HepG2 (cell line): ENCODE results near the gene DIP2C. TPM values are rescaled to one million over a fixed set of nuclear protein-coding genes. Genes with fewer than 3 reads are reported as not detected.

ENCODE experiments used
- AHDC1 ChIP-seq: sonication (generic); formaldehyde crosslinking; IDR thresholded peaks from 2 replicates; pipeline ENCODE4 v1.5.1; 2020; ENCODE audit warnings: mild to moderate bottlenecking, missing genetic modification reagents, borderline replicate concordance
- GABPB1 ChIP-seq: IDR thresholded peaks from 2 replicates; pipeline ENCODE4 v1.6.1; 2016; ENCODE audit warnings: mild to moderate bottlenecking, missing genetic modification reagents, moderate library complexity, missing compliant biosample characterization
- KAT7 ChIP-seq: IDR thresholded peaks from 2 replicates; pipeline ENCODE4 v1.6.1; 2018; ENCODE audit warnings: borderline replicate concordance, missing compliant biosample characterization
- PATZ1 ChIP-seq: sonication (generic); formaldehyde crosslinking; IDR thresholded peaks from 2 replicates; pipeline ENCODE4 v1.4.0; 2020; ENCODE audit warnings: missing genetic modification reagents
- ZMYM4 ChIP-seq: sonication (generic); formaldehyde crosslinking; IDR thresholded peaks from 2 replicates; pipeline ENCODE4 v1.8.1; 2023; ENCODE audit warnings: mild to moderate bottlenecking, missing genetic modification reagents
- polyA plus RNA-seq, 8 experiments: library from polyadenylated mRNA; depleted of rRNA in 3 of 8; stranded (reverse) in 7 of 8; unstranded in 1 of 8; fragments of >200 nt; fragmentation: Illumina TruSeq in 4 of 8; extraction: Trizol in 4 of 8; gene quantifications; 2 replicates each; pipeline versions ENCODE4 v1.2.1 to v1.2.3, GENCODE V29; 2011 to 2016; ENCODE audit warnings: low read depth in 4 of 8, missing spikeins in 1 of 8, mixed read lengths in 1 of 8; ENCODE audit not compliant: insufficient read depth in 1 of 8
- total RNA-seq, 5 experiments: library from RNA; depleted of rRNA; stranded (reverse); fragments of >200 nt; fragmentation: Illumina TruSeq; extraction: Trizol; gene quantifications; 2 replicates each; pipeline ENCODE4 v1.2.3, GENCODE V29; 2016; ENCODE audit warnings: low read depth in 1 of 5

Gene DIP2C
- total and polyA plus RNA-seq, 2 of the 13 experiments (the other 11 are each of a cell fraction or from before 2014, with no cell fraction given) = 2.2 to 2.7 TPM

GRCh38 chr10:633279-634245, 55.9 kb downstream of the DIP2C start (continued):
- TF ChIP-seq PATZ1 (CRISPR knock-in tag) = peak; percentile 48; the same call in 1 of the 2 replicates
- TF ChIP-seq KAT7 (CRISPR knock-in tag) = no peak
- peak; percentile 21; the same call in 1 of the 2 replicates for TF ChIP-seq GABPB1
- peak; percentile 24; the same call in 1 of the 2 replicates for TF ChIP-seq ZMYM4 (CRISPR knock-in tag)
- 0 out of 2 replicates have a peak, but pooled peaks have one; percentile 19 for TF ChIP-seq AHDC1 (CRISPR knock-in tag)
